Smooth muscle cell (in vitro differentiated cells): Measurements from ENCODE around the gene DLEC1. TPM values are rescaled to one million over a fixed set of nuclear protein-coding genes. Genes with fewer than 3 reads are reported as not detected.

ENCODE experiments used
- DNase-seq: peaks from one replicate; lab custom pipeline; 2025; ENCODE audit not compliant: unreplicated experiment; lab: John Stamatoyannopoulos, UW
- H2AFZ ChIP-seq: fragments of 200-600 bp; sonication (generic); 2 replicates; pipeline ENCODE4 v1.6.0; 2016; ENCODE audit warnings: antibody characterized with exemption, low read depth, mild to moderate bottlenecking
- H3F3A ChIP-seq: fragments of 200-600 bp; sonication (generic); 2 replicates; pipeline ENCODE4 v1.6.0; 2017; ENCODE audit warnings: antibody characterized with exemption, low read depth
- H3K27ac ChIP-seq: fragments of 200-600 bp; sonication (generic); 2 replicates; pipeline ENCODE4 v1.5.1; 2016; ENCODE audit warnings: low read depth, mild to moderate bottlenecking
- H3K27me3 ChIP-seq: fragments of 200-600 bp; sonication (generic); 2 replicates; pipeline ENCODE4 v1.6.1; 2016; ENCODE audit warnings: low read depth, mild to moderate bottlenecking
- H3K36me3 ChIP-seq: fragments of 200-600 bp; sonication (generic); 2 replicates; pipeline ENCODE4 v1.5.1; 2016; ENCODE audit warnings: low read depth
- H3K4me1 ChIP-seq: fragments of 200-600 bp; sonication (generic); 2 replicates; pipeline ENCODE4 v1.5.1; 2016; ENCODE audit warnings: low read depth
- H3K4me2 ChIP-seq: fragments of 200-600 bp; sonication (generic); 2 replicates; pipeline ENCODE4 v1.6.0; 2016; ENCODE audit warnings: mild to moderate bottlenecking
- H3K4me3 ChIP-seq: fragments of 200-600 bp; sonication (generic); 2 replicates; pipeline ENCODE4 v1.5.1; 2016; ENCODE audit warnings: mild to moderate bottlenecking
- H3K79me2 ChIP-seq: fragments of 200-600 bp; sonication (generic); 2 replicates; pipeline ENCODE4 v1.6.0; 2016; ENCODE audit warnings: low read depth, mild to moderate bottlenecking
- H3K9ac ChIP-seq: fragments of 200-600 bp; sonication (generic); 2 replicates; pipeline ENCODE4 v1.6.0; 2016; ENCODE audit warnings: low read depth
- H3K9me3 ChIP-seq: fragments of 200-600 bp; sonication (generic); replicated peaks from 2 replicates; pipeline ENCODE4 v1.5.1; 2016; ENCODE audit warnings: low read depth
- H4K20me1 ChIP-seq: fragments of 200-600 bp; sonication (generic); 2 replicates; pipeline ENCODE4 v1.6.0; 2016; ENCODE audit warnings: low read depth
- WGBS: methylation state at CpG from one replicate; pipeline ENCODE4 v1.1.7; 2016; ENCODE audit warnings: low lambda C conversion rate; 5-methylcytosine and 5-hydroxymethylcytosine counted together
- polyA plus RNA-seq: library from polyadenylated mRNA; unstranded; fragments of >200 nt; fragmentation: Nextera tagmentation; extraction: Ambion mirVana; gene quantifications from 2 replicates; pipeline ENCODE4 v1.2.1, GENCODE V29; 2016
- total RNA-seq: library from RNA; depleted of rRNA; stranded (reverse); fragments of >200 nt; gene quantifications from 2 replicates; pipeline ENCODE4 v1.2.3, GENCODE V29; 2014
- TF ChIP-seq, protein P1 (sequence below): fragments of 200-600 bp; sonication (generic); IDR thresholded peaks from 2 replicates; pipeline ENCODE4 v1.5.1; 2017; ENCODE audit warnings: borderline replicate concordance, mild to moderate bottlenecking, antibody characterized with exemption; ENCODE audit not compliant: insufficient read depth, poor library complexity, severe bottlenecking

DLEC1 gene
- total and polyA plus RNA-seq, 2 experiments from 2014 or later: 0.27 to 0.61 TPM

DNA sequence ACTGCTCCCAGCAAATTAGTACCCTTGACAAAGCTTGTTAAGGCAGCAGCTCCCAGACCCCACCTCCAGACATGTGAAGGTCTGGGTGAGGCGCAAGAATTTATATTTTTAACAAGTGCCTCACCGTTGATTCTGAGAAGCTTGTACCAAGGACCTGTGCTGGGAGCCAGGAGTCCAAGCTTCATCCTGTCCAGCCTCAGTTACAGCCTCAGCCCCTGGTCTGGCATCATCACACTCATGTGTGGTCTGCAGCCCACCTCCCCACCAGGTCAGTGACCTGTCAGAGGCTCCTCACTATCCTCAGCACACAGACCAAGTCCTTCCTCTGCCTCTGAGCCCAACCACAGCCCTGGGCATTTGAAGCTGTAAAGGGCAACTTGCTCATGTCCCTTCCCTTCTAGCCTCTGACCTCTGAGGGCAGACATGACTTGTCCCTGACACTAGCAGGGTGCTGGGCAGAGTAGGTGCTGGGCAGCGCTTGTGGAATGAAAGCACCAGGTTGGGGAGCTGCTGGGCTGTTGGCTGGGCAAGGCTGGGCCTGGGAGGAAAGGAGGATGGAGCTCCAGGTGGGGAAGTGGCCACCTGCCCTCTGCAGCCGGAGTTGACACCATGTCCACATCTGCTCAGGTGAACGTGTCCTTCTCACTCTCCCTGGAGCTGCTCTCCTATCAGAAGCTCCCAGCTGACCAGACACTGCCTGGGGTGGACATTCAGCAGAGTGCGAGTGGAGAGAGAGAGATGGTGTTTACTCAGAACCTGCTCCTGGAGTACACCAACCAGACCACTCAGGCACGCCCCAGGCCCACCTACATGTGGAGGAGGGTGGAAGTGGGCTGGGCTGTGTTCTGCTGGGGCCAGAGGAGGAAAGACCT is 81.0 kb downstream of the DLEC1 start:
- no peak overlapping the region for H3K9ac ChIP-seq

DNA sequence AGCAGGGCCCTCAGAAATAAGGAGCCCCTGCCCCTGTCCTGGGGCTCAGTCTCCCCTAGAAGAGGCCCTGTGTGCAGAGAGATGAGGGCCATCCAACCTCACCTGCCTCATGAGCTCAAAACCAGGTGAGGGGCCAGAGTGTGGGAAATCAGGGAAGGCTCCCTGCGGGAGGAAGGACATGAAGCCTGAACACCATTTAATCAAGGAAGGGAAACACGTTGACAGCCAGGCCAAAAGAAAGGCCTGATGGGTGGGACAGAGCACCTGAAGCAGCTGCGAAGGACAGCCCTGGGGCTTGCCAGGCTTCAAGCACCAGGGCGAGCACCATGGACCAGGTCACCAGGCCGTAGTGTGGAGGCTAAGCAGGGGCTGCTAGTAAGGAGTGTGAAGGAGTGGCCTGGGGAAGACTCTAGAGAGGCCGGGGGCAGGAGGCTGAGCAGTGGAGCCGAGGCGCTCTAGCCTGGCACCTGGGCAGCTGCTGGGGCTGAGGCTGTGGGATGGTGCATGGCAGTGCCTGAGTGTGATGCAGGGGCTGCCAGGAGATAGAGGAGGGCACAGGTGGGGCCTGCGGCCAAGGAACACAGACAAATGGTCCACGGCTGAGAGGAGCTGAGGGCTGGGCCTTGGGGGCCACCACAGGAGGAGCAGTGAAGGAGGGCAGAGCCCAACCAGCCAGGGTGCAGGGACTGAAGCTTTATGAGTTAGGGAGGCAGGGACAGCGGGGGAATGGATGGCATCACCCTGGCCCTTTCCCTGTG is 81.9 kb downstream of the DLEC1 start:
- Histone ChIP-seq H4K20me1 (peaks cover 11% of the 10 kb centered on the region), H3K27ac (no peak overlapping the region), H3K9me3 (no peaks in the 10 kb centered on the region), H3K27me3 (no peaks in the 10 kb centered on the region), H3K36me3 (peaks cover 4% of the 10 kb centered on the region), H3K4me3 (no peak overlapping the region), H3K4me2 (no peak overlapping the region), H3F3A (no peaks in the 10 kb centered on the region), H2AFZ (no peak overlapping the region), H3K4me1 (no peaks in the 10 kb centered on the region), H3K79me2 (no peaks in the 10 kb centered on the region), H3K9ac (no peak overlapping the region)
- WGBS: 95% methylated on average over 11 of the region's 11 CpGs
- TF ChIP-seq, protein P1, sequence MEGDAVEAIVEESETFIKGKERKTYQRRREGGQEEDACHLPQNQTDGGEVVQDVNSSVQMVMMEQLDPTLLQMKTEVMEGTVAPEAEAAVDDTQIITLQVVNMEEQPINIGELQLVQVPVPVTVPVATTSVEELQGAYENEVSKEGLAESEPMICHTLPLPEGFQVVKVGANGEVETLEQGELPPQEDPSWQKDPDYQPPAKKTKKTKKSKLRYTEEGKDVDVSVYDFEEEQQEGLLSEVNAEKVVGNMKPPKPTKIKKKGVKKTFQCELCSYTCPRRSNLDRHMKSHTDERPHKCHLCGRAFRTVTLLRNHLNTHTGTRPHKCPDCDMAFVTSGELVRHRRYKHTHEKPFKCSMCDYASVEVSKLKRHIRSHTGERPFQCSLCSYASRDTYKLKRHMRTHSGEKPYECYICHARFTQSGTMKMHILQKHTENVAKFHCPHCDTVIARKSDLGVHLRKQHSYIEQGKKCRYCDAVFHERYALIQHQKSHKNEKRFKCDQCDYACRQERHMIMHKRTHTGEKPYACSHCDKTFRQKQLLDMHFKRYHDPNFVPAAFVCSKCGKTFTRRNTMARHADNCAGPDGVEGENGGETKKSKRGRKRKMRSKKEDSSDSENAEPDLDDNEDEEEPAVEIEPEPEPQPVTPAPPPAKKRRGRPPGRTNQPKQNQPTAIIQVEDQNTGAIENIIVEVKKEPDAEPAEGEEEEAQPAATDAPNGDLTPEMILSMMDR: no peak
- no peak for DNase-seq

More for the DNA sequence above, 81.0 kb downstream of the DLEC1 start:
- H3F3A ChIP-seq: no peaks in the 10 kb centered on the region
- no peaks in the 10 kb centered on the region for H3K27me3 ChIP-seq
- H4K20me1 ChIP-seq: peaks cover 10% of the 10 kb centered on the region
- no peaks in the 10 kb centered on the region for H3K9me3 ChIP-seq
- no peak overlapping the region for H3K27ac ChIP-seq
- no peaks in the 10 kb centered on the region for H3K4me1 ChIP-seq
- 96% methylated on average over 6 of the region's 7 CpGs for WGBS
- no peak overlapping the region for H2AFZ ChIP-seq
- no peaks in the 10 kb centered on the region for H3K79me2 ChIP-seq
- TF ChIP-seq, protein P1: no peak
- H3K4me3 ChIP-seq: no peak overlapping the region
- peaks cover 2% of the 10 kb centered on the region for H3K36me3 ChIP-seq
- DNase-seq: no peak
- no peak overlapping the region for H3K4me2 ChIP-seq

DNA sequence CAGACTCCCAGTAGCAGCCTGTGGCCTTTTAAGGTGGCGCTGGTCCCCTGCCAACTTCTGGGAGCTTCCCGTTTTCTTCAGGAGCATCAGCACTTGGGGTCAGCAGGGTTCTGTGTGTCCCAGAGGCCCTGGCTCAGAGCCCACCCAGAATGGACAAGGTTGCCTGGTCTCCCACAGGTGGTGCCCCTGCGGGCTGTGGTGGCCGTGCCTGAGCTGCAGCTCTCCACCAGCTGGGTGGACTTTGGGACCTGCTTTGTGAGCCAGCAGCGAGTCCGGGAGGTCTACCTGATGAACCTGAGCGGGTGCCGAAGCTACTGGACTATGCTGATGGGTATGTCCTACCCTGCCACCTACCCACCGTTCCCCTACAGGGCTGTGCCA is 82.4 kb downstream of the DLEC1 start:
- H3K27me3 ChIP-seq: no peaks in the 10 kb centered on the region
- no peak overlapping the region for H2AFZ ChIP-seq
- H3K27ac ChIP-seq: no peak overlapping the region
- WGBS: 98% methylated on average over 8 of the region's 9 CpGs
- peaks cover 4% of the 10 kb centered on the region for H3K36me3 ChIP-seq
- H3K4me3 ChIP-seq: no peak overlapping the region
- H3K4me1 ChIP-seq: no peaks in the 10 kb centered on the region
- no peak overlapping the region for H3K9ac ChIP-seq
- no peak for DNase-seq
- no peaks in the 10 kb centered on the region for H3K79me2 ChIP-seq
- H3K4me2 ChIP-seq: no peak overlapping the region
- H4K20me1 ChIP-seq: peaks cover 15% of the 10 kb centered on the region
- no peaks in the 10 kb centered on the region for H3F3A ChIP-seq
- TF ChIP-seq, protein P1: no peak
- no peaks in the 10 kb centered on the region for H3K9me3 ChIP-seq
